GM23338 (cell line): ENCODE measurements around the gene AKR1E2. TPM values are rescaled to one million over a fixed set of nuclear protein-coding genes. Genes with fewer than 3 reads are reported as not detected.
A peak's percentile ranks its signal among the peaks of the same experiment; 100 is the strongest.

Experiments used
- ATAC-seq: fragments of 200-7000 bp; cut with Tn5 transposase; 3 replicates; pipeline ENCODE4 v1.9.1; 2020
- DNase-seq: peaks from one replicate; pipeline ENCODE4 v3.0.0-alpha.2; 2015; ENCODE audit warnings: low spot score
- H2AFZ ChIP-seq: fragments of 200-600 bp; sonication (generic); 2 replicates; pipeline ENCODE4 v1.8.0; 2016; ENCODE audit warnings: antibody characterized with exemption, mild to moderate bottlenecking, moderate library complexity
- H3F3A ChIP-seq: fragments of 200-600 bp; sonication (generic); replicated peaks from 2 replicates; pipeline ENCODE4 v1.8.0; 2017; ENCODE audit warnings: antibody characterized with exemption, mixed run types, low read depth
- H3K27ac ChIP-seq: fragments of 200-600 bp; sonication (generic); 2 replicates; pipeline ENCODE4 v1.6.1; 2016; ENCODE audit warnings: low read depth
- H3K27me3 ChIP-seq: fragments of 200-600 bp; sonication (generic); 2 replicates; pipeline ENCODE4 v1.8.0; 2016; ENCODE audit warnings: mild to moderate bottlenecking, mixed run types, moderate library complexity; ENCODE audit not compliant: insufficient read depth
- H3K36me3 ChIP-seq: fragments of 200-600 bp; sonication (generic); 2 replicates; pipeline ENCODE4 v1.8.0; 2016; ENCODE audit warnings: mild to moderate bottlenecking; ENCODE audit not compliant: insufficient read depth
- H3K4me1 ChIP-seq: fragments of 200-600 bp; sonication (generic); 2 replicates; pipeline ENCODE4 v1.8.0; 2016; ENCODE audit warnings: mild to moderate bottlenecking, moderate library complexity; ENCODE audit not compliant: insufficient read depth
- H3K4me2 ChIP-seq: fragments of 200-600 bp; sonication (generic); 2 replicates; pipeline ENCODE4 v1.7.1; 2017; ENCODE audit warnings: mixed run types
- H3K4me3 ChIP-seq: fragments of 200-600 bp; sonication (generic); 2 replicates; pipeline ENCODE4 v1.6.1; 2016; ENCODE audit warnings: mixed run types
- H3K79me2 ChIP-seq: fragments of 200-600 bp; sonication (generic); replicated peaks from 2 replicates; pipeline ENCODE4 v1.8.0; 2017; ENCODE audit warnings: mild to moderate bottlenecking; ENCODE audit not compliant: insufficient read depth
- H3K9me2 ChIP-seq: fragments of 200-600 bp; sonication (generic); 2 replicates; pipeline ENCODE4 v1.8.0; 2017; ENCODE audit not compliant: insufficient read depth
- H4K20me1 ChIP-seq: fragments of 200-600 bp; sonication (generic); replicated peaks from 2 replicates; pipeline ENCODE4 v1.8.0; 2017; ENCODE audit warnings: mild to moderate bottlenecking; ENCODE audit not compliant: insufficient read depth
- H3K27ac Mint-ChIP-seq: 2 replicates; pipeline ENCODE4 v1.8.0; 2020; ENCODE audit warnings: inconsistent platforms, mild to moderate bottlenecking, moderate library complexity, mixed read lengths
- H3K27me3 Mint-ChIP-seq: 3 replicates; pipeline ENCODE4 v1.8.0; 2022; ENCODE audit warnings: low read depth, mild to moderate bottlenecking, moderate library complexity, mixed read lengths, inconsistent platforms; ENCODE audit not compliant: insufficient read depth, poor library complexity
- H3K36me3 Mint-ChIP-seq: 3 replicates; pipeline ENCODE4 v1.8.0; 2021; ENCODE audit warnings: low read depth, mild to moderate bottlenecking, inconsistent platforms, moderate library complexity, mixed read lengths
- H3K4me1 Mint-ChIP-seq: 3 replicates; pipeline ENCODE4 v1.8.0; 2020; ENCODE audit warnings: mild to moderate bottlenecking, inconsistent platforms, mixed read lengths
- H3K4me3 Mint-ChIP-seq: 3 replicates; pipeline ENCODE4 v1.8.0; 2021; ENCODE audit warnings: moderate library complexity, mild to moderate bottlenecking, inconsistent platforms, mixed read lengths
- H3K9me3 Mint-ChIP-seq: 3 replicates; pipeline ENCODE4 v1.8.0; 2020; ENCODE audit warnings: moderate library complexity, mild to moderate bottlenecking, inconsistent platforms, mixed read lengths
- EZH2 ChIP-seq: fragments of 200-600 bp; sonication (generic); IDR thresholded peaks from one replicate; pipeline ENCODE4 v1.8.0; 2017; ENCODE audit warnings: antibody characterized with exemption, mild to moderate bottlenecking, low read depth; ENCODE audit not compliant: unreplicated experiment
- EZH2phosphoT487 ChIP-seq: fragments of 200-600 bp; sonication (generic); IDR thresholded peaks from one replicate; pipeline ENCODE4 v1.8.1; 2018; ENCODE audit warnings: antibody characterized with exemption; ENCODE audit not compliant: unreplicated experiment
- JUNB ChIP-seq: IDR thresholded peaks from one replicate; pipeline ENCODE4 v1.6.1; 2016; ENCODE audit warnings: antibody characterized with exemption; ENCODE audit not compliant: unreplicated experiment
- STAT1 ChIP-seq: IDR thresholded peaks from one replicate; pipeline ENCODE4 v1.6.1; 2016; ENCODE audit warnings: antibody characterized with exemption; ENCODE audit not compliant: unreplicated experiment
- ZNF114 ChIP-seq: fragments of 250-450 bp; sonication (Bioruptor Pico); IDR thresholded peaks from 2 replicates; pipeline ENCODE4 v1.5.0; 2020; ENCODE audit warnings: mild to moderate bottlenecking, moderate library complexity
- ZNF331 ChIP-seq: fragments of 250-450 bp; sonication (Bioruptor Pico); IDR thresholded peaks from 2 replicates; pipeline ENCODE4 v1.5.0; 2020; ENCODE audit warnings: low read depth, mild to moderate bottlenecking, moderate library complexity
- ZNF462 ChIP-seq: fragments of 250-450 bp; sonication (Bioruptor Pico); IDR thresholded peaks from 2 replicates; pipeline ENCODE4 v1.5.0; 2020; ENCODE audit warnings: mild to moderate bottlenecking, moderate library complexity
- polyA plus RNA-seq: library from polyadenylated mRNA; unstranded; fragments of >200 nt; fragmentation: Nextera tagmentation; extraction: Ambion mirVana; gene quantifications from 2 replicates; pipeline ENCODE4 v1.2.1, GENCODE V29; 2016
- total RNA-seq: library from RNA; depleted of rRNA; stranded (reverse); fragments of >200 nt; shearing (Covaris generic); gene quantifications from 2 replicates; pipeline ENCODE4 v1.2.3, GENCODE V29; 2014
- TF ChIP-seq, protein P1 (sequence below): IDR thresholded peaks from 2 replicates; pipeline ENCODE4 v1.6.1; 2016; ENCODE audit warnings: antibody characterized with exemption
- TF ChIP-seq, protein P2 (sequence below): IDR thresholded peaks from one replicate; pipeline ENCODE4 v1.6.1; 2018; ENCODE audit warnings: antibody characterized with exemption; ENCODE audit not compliant: unreplicated experiment
- TF ChIP-seq, protein P3 (sequence below), 2 experiments: fragments of 200-600 bp in 1 of 2; sonication (generic) in 1 of 2; conservative IDR thresholded peaks; 2 replicates each; pipeline versions ENCODE4 v1.5.1 to v1.6.1; 2016 to 2017; ENCODE audit warnings: antibody characterized with exemption in 2 of 2, low read depth in 2 of 2, mild to moderate bottlenecking in 2 of 2, moderate library complexity in 1 of 2

Gene AKR1E2
- total and polyA plus RNA-seq, 2 experiments from 2014 or later = 2.2 to 4.3 TPM

DNA sequence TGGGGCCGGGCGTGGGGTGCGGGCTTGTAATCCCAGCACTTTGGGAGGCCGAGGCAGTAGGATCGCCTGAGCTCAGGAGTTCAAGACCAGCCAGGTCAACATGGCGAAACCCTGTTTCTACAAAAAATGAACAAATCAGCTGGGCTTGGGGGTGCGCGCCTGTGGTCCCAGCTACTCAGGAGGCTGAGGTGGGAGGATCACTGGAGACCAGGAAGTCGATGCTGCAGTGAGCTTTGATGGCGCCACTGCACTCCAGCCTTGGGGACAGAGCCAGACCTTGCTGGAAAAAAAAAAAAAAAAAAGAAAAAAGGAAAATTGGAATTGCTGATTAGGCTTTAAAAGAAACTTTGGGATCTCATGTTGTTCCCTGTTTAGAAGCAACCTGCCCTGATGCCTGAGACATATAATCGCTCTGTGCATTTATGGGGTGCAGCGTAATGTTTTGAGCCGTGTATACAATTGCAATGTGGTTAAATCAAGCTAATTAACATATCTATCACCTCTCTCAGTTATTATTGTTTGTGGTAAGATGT lies 851 bp downstream of the AKR1E2 start:
- 0 out of 2 replicates have a peak, but pooled peaks cover 2% of the 10 kb centered on the region for H3F3A ChIP-seq
- H2AFZ ChIP-seq = peak overlapping the region; percentile 86
- peak overlapping the region; percentile 51 for H3K4me3 ChIP-seq
- peaks cover 16% of the 10 kb centered on the region for H3K27me3 Mint-ChIP-seq
- DNase-seq (no peak), ATAC-seq (no peak)
- no peaks in the 10 kb centered on the region; the same call in 1 of the 2 replicates for H3K79me2 ChIP-seq
- H3K4me3 Mint-ChIP-seq = peak overlapping the region; percentile 70
- no peaks in the 10 kb centered on the region for H3K36me3 ChIP-seq
- no peaks in the 10 kb centered on the region; the same call in 1 of the 2 replicates for H3K4me1 ChIP-seq
- peaks cover 2% of the 10 kb centered on the region; the same call in 2 of the 3 replicates for H3K36me3 Mint-ChIP-seq
- H3K27me3 ChIP-seq = peaks cover 21% of the 10 kb centered on the region; the same call in 1 of the 2 replicates
- peaks cover 11% of the 10 kb centered on the region for H3K9me3 Mint-ChIP-seq
- H3K4me2 ChIP-seq = peak overlapping the region; percentile 73
- H3K27ac ChIP-seq = no peak overlapping the region
- no peaks in the 10 kb centered on the region for H3K9me2 ChIP-seq
- peaks cover 4% of the 10 kb centered on the region; the same call in 1 of the 3 replicates for H3K4me1 Mint-ChIP-seq
- no peaks in the 10 kb centered on the region for H4K20me1 ChIP-seq
- TF ChIP-seq STAT1 (no peak), EZH2 (no peak), ZNF462 (no peak), EZH2phosphoT487 (no peak), ZNF331 (no peak), JUNB (no peak), ZNF114 (CRISPR knock-in tag) (no peak)
- TF ChIP-seq, protein P1, sequence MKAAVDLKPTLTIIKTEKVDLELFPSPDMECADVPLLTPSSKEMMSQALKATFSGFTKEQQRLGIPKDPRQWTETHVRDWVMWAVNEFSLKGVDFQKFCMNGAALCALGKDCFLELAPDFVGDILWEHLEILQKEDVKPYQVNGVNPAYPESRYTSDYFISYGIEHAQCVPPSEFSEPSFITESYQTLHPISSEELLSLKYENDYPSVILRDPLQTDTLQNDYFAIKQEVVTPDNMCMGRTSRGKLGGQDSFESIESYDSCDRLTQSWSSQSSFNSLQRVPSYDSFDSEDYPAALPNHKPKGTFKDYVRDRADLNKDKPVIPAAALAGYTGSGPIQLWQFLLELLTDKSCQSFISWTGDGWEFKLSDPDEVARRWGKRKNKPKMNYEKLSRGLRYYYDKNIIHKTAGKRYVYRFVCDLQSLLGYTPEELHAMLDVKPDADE = no peak
- TF ChIP-seq, protein P2, sequence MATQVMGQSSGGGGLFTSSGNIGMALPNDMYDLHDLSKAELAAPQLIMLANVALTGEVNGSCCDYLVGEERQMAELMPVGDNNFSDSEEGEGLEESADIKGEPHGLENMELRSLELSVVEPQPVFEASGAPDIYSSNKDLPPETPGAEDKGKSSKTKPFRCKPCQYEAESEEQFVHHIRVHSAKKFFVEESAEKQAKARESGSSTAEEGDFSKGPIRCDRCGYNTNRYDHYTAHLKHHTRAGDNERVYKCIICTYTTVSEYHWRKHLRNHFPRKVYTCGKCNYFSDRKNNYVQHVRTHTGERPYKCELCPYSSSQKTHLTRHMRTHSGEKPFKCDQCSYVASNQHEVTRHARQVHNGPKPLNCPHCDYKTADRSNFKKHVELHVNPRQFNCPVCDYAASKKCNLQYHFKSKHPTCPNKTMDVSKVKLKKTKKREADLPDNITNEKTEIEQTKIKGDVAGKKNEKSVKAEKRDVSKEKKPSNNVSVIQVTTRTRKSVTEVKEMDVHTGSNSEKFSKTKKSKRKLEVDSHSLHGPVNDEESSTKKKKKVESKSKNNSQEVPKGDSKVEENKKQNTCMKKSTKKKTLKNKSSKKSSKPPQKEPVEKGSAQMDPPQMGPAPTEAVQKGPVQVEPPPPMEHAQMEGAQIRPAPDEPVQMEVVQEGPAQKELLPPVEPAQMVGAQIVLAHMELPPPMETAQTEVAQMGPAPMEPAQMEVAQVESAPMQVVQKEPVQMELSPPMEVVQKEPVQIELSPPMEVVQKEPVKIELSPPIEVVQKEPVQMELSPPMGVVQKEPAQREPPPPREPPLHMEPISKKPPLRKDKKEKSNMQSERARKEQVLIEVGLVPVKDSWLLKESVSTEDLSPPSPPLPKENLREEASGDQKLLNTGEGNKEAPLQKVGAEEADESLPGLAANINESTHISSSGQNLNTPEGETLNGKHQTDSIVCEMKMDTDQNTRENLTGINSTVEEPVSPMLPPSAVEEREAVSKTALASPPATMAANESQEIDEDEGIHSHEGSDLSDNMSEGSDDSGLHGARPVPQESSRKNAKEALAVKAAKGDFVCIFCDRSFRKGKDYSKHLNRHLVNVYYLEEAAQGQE = no peak
- TF ChIP-seq, protein P3, sequence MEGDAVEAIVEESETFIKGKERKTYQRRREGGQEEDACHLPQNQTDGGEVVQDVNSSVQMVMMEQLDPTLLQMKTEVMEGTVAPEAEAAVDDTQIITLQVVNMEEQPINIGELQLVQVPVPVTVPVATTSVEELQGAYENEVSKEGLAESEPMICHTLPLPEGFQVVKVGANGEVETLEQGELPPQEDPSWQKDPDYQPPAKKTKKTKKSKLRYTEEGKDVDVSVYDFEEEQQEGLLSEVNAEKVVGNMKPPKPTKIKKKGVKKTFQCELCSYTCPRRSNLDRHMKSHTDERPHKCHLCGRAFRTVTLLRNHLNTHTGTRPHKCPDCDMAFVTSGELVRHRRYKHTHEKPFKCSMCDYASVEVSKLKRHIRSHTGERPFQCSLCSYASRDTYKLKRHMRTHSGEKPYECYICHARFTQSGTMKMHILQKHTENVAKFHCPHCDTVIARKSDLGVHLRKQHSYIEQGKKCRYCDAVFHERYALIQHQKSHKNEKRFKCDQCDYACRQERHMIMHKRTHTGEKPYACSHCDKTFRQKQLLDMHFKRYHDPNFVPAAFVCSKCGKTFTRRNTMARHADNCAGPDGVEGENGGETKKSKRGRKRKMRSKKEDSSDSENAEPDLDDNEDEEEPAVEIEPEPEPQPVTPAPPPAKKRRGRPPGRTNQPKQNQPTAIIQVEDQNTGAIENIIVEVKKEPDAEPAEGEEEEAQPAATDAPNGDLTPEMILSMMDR (conservative IDR thresholded peaks at IDR 0.05; ENCODE audit: low read depth in 2 of 2) = no peak
- no peak overlapping the region for H3K27ac Mint-ChIP-seq
